Muscle of leg (tissue), 11 donors: ENCODE results near the gene SIRT7. TPM values are rescaled to one million over a fixed set of nuclear protein-coding genes. Genes with fewer than 3 reads are reported as not detected.

Experiments
- DNase-seq: peaks from one replicate; pipeline ENCODE4 v3.0.0; 2013
- H3K27ac ChIP-seq: one replicate; pipeline ENCODE4 v1.5.1; 2013; ENCODE audit warnings: mild to moderate bottlenecking, low read length, control low read depth
- H3K27me3 ChIP-seq: one replicate; pipeline ENCODE4 v1.6.1; 2013; ENCODE audit warnings: low read length; ENCODE audit not compliant: control insufficient read depth, insufficient read depth
- H3K36me3 ChIP-seq: one replicate; pipeline ENCODE4 v1.6.1; 2013; ENCODE audit warnings: low read length; ENCODE audit not compliant: control insufficient read depth, insufficient read depth
- H3K4me1 ChIP-seq: one replicate; pipeline ENCODE4 v1.6.1; 2013; ENCODE audit warnings: low read length; ENCODE audit not compliant: control insufficient read depth, insufficient read depth
- H3K4me3 ChIP-seq: one replicate; pipeline ENCODE4 v1.5.1; 2013; ENCODE audit warnings: low read length, control low read depth
- H3K9me3 ChIP-seq: replicated peaks from 2 replicates; pipeline ENCODE4 v1.6.1; 2013; ENCODE audit warnings: low read depth, low read length; ENCODE audit not compliant: control insufficient read depth
- WGBS: methylation state at CpG from one replicate; pipeline ENCODE4 v1.1.5; 2013; ENCODE audit warnings: missing lambda C conversion rate; ENCODE audit not compliant: insufficient coverage; 5-methylcytosine and 5-hydroxymethylcytosine counted together
- polyA plus RNA-seq, 8 donors: library from polyadenylated mRNA; unstranded; fragments of 120-200 nt; gene quantifications; one replicate each; pipeline versions ENCODE4 v1.2.1 to v1.2.3, GENCODE V29; 2013; ENCODE audit warnings: inconsistent platforms in 1 of 8, low replicate concordance in 1 of 8; ENCODE audit not compliant: insufficient read length in 8 of 8, insufficient read depth in 1 of 8
- total RNA-seq: library from RNA; stranded (reverse); fragments of 120-200 nt; gene quantifications from one replicate; pipeline ENCODE4 v1.2.4, GENCODE V29; 2013

Gene SIRT7
- total and polyA plus RNA-seq, 9 donors: 6.0 to 9.7 (median 8.3) TPM

DNA sequence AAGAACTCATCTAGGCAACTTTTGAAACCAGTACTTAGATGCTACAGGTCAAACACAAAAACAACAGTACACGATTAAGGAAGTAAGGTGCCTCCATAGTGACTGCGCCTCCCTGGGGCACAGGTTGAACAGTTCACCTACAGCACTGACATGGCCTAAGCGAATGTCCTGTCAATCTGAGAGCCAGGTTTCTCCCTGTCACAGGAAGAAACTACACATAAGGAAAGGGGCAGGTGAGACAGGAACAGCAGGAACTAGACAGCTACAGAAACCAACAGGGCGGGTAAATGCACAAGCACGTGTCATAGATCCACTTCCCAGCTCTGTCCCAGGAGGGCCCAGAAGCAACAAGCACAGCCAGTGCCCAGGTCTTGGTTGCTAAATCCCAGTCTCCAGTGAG, 38.9 kb downstream of the SIRT7 start:
- H3K36me3 ChIP-seq: peaks cover 26% of the 10 kb centered on the region
- no CpG with 5 or more reads among the region's 5 CpGs for WGBS
- no peak for DNase-seq
- no peak overlapping the region for H3K4me3 ChIP-seq
- H3K27ac ChIP-seq: no peak overlapping the region
- H3K27me3 ChIP-seq: no peaks in the 10 kb centered on the region
- no peaks in the 10 kb centered on the region for H3K4me1 ChIP-seq
- H3K9me3 ChIP-seq: no peaks in the 10 kb centered on the region

DNA sequence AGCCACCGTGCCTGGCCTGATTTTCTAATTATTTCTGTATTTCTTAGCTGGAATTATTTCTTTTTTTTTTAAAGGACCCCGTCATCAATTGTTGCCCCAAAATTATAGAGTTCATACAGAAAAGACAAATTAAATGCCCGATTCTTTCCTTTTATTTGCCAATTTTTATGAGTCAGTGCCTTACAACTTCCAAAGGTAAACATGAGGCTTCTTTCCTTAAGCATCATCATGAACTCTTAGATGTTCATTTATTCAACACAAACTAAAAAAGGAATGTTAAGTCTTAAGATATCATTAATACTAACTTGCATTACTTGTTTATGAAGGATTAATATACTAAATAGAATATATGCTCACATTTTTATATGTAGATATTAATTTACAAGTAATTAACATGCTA, 39.7 kb downstream of the SIRT7 start:
- no peak overlapping the region for H3K4me3 ChIP-seq
- no peak for DNase-seq
- H3K4me1 ChIP-seq: no peaks in the 10 kb centered on the region
- peaks cover 22% of the 10 kb centered on the region for H3K36me3 ChIP-seq
- WGBS: 80% methylated on average over 1 of the region's 3 CpGs
- H3K9me3 ChIP-seq: no peaks in the 10 kb centered on the region
- no peak overlapping the region for H3K27ac ChIP-seq
- no peaks in the 10 kb centered on the region for H3K27me3 ChIP-seq

DNA sequence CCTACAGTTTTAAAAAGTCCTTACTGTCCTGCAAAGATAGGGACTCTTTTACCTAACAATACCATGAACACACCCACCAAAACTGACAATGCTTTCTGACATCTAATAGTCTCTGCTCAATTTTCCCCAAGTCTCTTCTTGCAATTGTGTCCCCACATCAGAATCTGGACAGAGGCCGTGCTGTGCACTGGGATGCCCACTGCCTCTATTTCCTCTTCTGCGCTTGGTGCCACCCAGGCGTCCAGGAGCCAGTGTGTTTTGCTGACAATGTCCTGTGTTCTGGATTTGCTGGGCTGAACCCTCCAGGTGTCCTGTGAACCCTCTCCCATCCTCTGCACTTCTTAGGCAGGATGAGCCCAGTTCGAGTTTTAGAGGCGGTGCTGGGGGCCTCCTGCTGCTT, 40.4 kb downstream of the SIRT7 start:
- Histone ChIP-seq H3K36me3 (peaks cover 18% of the 10 kb centered on the region), H3K27ac (no peak overlapping the region), H3K4me3 (no peak overlapping the region), H3K9me3 (no peaks in the 10 kb centered on the region), H3K27me3 (no peaks in the 10 kb centered on the region), H3K4me1 (peaks cover 5% of the 10 kb centered on the region)
- 96% methylated on average over 3 of the region's 5 CpGs for WGBS
- DNase-seq: no peak

DNA sequence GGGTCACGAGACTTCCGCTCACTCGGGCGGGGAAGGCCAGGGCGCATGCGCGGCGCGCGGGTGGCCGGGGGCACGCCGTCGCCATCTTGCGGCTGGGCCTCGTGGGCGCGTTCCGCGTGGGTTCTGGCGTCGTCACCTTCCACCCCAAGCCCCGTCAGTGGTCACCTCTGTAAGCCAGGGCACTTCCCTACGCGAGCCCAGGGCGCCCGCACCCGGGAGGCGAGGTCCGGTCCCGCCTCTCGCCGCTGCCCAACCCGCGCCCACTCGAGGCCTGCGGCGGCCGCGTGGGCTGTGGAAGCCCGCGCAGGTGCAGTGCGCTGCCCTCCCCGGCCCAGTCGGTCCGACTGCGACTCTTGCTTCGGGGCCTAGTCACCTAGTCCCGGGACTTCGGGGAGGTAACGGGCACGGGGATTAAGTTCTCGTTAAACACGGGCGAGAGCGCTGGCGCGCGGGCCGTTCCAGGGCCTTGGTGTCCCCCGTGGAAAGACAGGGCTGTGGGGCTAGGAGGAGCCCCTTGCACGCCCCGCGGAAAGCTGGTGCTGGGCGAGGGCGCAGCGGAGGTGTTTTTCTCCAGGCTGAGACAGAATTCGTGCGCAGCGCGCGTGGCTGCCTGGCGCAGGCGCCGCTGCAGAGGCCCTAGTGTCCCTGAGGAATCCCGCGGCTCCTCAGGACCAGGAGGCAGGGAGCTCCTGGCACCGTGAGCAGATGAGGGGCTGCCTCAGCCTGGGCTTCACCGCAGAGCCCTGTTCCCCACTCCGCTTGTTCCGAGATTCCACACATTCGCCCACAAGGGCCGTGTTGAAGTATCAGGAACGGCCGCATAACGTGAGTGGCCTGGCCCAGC, 46.4 kb downstream of the SIRT7 start:
- DNase-seq: peak; percentile 96
- peak overlapping the region; percentile 90 for H3K27ac ChIP-seq
- H3K36me3 ChIP-seq: peaks cover 34% of the 10 kb centered on the region
- H3K27me3 ChIP-seq: no peaks in the 10 kb centered on the region
- peak overlapping the region; percentile 65 for H3K4me3 ChIP-seq
- peaks cover 49% of the 10 kb centered on the region for H3K4me1 ChIP-seq
- WGBS: under 1% methylated on average over 86 of the region's 86 CpGs
- H3K9me3 ChIP-seq: no peaks in the 10 kb centered on the region

DNA sequence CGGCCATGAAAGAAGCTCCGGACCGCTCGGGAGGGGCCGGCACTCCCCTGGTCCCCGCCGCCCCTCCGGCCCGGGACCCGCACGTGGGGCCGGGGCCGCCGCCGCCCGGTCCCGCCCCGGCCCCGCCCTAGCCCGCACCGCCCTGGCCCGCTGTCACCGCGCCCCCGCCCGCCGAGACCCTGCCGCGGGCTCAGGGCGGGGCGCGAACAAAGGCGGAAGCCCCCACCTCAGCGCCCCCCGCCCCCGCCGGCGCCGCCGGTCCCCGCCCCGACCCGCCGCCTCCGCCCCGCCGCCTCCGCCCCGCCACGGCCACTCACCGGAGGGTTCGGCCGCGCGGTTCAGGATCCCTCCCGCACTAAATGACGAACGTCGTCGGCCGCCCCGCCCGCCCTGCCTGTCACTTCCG, 47.0 kb downstream of the SIRT7 start, which contains the start of gene ARHGDIA:
Gene ARHGDIA, minus strand, starts transcription at position 357 of the 406 bp plus-strand sequence. CDS start 1,407 bp downstream, outside the sequence.
- DNase-seq: no peak
- peak within 1 kb of the TSS; percentile 94 for H3K27ac ChIP-seq
- peaks cover 38% of the 10 kb centered on the region for H3K36me3 ChIP-seq
- peak within 1 kb of the TSS; percentile 65 for H3K4me3 ChIP-seq
- no peaks in the 10 kb centered on the region for H3K9me3 ChIP-seq
- no peaks in the 10 kb centered on the region for H3K27me3 ChIP-seq
- under 1% methylated on average over 36 of the region's 64 CpGs for WGBS
- peaks cover 55% of the 10 kb centered on the region for H3K4me1 ChIP-seq

DNA sequence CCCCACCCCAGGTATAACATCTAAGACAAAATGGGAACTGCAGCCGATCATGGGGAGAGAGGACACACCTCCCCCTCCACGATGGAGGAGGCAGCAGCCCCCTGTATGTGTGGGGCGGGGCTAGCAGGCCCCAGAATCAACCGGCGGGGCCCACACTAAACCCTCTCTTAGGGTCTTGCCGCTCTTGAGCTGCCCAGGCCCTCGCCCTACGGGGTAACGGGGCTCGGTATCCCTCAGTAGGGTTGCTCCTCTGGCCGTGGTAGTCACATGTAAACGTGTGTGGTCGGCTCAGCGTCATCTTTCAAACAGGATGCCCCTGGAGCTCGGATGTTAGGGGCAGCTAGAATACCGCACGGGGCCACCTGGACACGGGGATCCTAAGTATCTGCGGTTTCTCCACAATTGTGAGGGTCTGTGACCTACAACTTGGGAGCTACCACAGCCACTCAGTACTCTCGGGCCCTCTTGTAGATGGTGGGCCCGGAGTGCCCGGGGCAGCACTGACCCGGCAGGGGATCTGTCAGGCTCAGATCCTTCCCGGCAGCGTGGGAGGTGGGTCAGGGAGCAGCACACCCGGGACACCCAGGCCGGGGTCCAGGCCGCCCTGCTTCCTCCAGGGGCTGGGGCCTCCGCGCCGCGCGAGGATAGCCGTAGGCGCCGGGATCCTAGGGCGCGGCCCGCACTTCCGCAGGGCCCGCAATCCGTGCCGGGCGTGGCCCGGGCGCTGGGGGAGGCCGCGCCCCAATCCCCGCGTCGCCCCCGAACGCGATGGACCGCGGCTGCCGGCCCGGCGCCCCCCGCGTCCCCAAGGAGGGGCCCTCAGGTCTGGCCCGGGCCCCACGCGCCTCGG, 47.6 kb downstream of the SIRT7 start:
- DNase-seq: peak; percentile 60
- Histone ChIP-seq H3K4me3 (peak overlapping the region; percentile 65), H3K9me3 (no peaks in the 10 kb centered on the region), H3K4me1 (peaks cover 60% of the 10 kb centered on the region), H3K27ac (peak overlapping the region; percentile 94), H3K36me3 (peaks cover 45% of the 10 kb centered on the region), H3K27me3 (no peaks in the 10 kb centered on the region)
- WGBS: under 1% methylated on average over 62 of the region's 65 CpGs

DNA sequence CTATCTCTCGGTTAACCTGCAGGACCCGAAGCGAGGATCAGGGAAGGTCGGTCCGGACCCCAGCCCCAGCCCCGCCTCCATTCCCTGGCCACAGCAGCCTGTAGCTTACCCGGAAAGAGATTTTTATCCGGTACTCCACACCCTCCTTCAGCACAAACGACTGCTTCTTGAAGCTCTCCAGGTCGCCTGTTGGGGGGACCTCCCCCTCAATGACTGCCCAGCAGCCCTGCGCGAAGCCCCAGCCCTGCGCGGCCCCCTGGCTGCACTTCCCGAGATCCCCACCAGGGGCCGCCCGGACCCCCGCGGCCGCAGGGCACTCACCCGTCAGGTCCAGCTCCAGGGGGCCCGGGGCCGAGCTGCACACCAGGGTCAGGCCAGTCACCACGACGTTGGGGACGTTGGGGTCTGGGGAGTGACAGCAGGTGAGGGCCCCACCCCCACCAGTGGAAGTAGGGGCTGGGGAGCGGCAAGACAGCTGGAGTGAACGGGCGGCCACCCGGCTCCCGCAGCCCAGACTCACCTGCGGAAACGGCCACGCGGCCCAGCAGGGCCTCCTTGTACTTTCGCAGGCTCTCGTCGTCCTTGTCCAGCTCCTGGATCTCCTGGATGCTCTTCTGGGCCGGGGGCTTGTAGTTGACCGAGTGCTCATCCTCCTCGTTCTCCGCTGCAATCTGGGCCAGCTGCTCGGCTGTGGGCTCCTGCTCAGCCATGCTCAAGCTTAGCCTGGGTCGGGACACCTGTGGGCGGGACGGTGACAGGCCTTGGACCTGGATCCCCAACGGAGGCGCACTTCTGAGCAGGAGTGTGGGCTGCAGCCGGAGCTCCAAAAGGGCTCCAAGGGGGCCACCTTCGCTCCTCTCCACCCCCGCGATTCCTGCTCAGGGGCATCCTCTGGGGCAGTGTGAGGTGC, 48.5 kb downstream of the SIRT7 start:
- H3K9me3 ChIP-seq: no peaks in the 10 kb centered on the region
- H3K27me3 ChIP-seq: no peaks in the 10 kb centered on the region
- peaks cover 49% of the 10 kb centered on the region for H3K36me3 ChIP-seq
- peak overlapping the region; percentile 94 for H3K27ac ChIP-seq
- H3K4me3 ChIP-seq: peak overlapping the region; percentile 65
- peak; percentile 60 for DNase-seq
- 27% methylated on average over 44 of the region's 52 CpGs for WGBS
- H3K4me1 ChIP-seq: peaks cover 60% of the 10 kb centered on the region

DNA sequence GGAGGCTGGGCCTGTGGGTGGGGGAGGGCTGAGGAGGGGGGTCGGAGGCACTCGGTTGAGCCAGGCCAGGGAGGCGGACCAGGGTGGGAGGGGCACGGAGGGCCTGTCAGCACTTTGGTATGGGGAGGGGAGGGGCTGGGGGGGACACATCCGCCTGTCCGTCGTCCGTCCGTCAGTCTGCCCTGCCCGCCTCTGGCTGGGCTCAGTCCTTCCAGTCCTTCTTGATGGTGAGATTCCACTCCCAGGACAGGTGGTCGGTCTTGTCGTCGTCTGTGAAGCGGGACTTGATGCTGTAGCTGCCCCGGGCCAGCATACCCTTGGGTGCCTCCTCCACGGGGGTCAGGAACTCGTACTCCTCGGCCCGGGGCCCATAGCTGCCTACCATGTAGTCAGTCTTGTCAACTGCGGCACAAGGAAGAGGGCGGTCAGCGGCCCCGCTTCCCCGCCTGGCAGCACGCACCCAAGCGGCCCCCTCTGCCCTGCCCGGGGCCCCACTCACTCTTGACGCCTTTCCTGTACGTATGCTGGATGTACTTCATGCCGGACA, 49.2 kb downstream of the SIRT7 start:
- Histone ChIP-seq H3K4me3 (no peak overlapping the region), H3K36me3 (peaks cover 56% of the 10 kb centered on the region), H3K27me3 (no peaks in the 10 kb centered on the region), H3K4me1 (peaks cover 60% of the 10 kb centered on the region), H3K27ac (peak overlapping the region; percentile 53), H3K9me3 (no peaks in the 10 kb centered on the region)
- 63% methylated on average over 21 of the region's 30 CpGs for WGBS
- peak; percentile 65 for DNase-seq

DNA sequence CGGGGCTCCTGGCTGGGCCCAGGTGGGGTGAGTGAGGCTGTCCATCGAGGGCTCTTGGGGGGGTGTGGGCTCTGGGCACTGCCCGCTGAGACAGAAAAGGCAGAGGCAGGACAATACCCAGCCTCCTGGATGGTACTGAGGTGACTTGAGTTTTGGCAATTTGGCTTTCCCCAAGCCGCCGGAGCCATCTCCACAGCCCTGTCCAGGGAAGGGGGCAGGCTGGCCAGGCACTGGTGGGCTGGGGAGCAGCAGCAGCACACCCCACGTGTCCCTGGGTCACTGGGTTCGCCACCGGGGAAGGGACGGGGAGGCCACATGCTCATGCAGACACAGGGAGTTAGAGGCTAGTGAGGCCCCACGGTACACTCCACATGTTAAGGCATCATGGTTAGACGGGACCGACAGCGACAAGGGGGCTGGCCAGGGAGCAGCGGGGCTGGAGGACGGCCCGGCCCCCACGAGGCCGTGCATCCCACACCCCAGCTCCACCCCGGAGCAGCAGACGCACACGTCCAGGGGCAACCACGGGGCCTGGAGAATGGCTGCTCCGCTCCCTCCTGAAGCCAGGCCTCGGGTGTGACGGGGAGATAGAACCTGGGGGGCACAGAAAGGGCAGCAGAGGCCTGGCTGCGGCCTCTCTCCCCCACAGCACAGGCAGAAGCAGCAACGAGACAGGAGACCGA, 49.8 kb downstream of the SIRT7 start:
- Histone ChIP-seq H3K4me1 (peaks cover 61% of the 10 kb centered on the region), H3K4me3 (no peak overlapping the region), H3K36me3 (peaks cover 62% of the 10 kb centered on the region), H3K27ac (peak overlapping the region; percentile 29), H3K9me3 (no peaks in the 10 kb centered on the region), H3K27me3 (no peaks in the 10 kb centered on the region)
- DNase-seq: no peak
- whole genome bisulfite sequencing: 52% methylated on average over 21 of the region's 28 CpGs
